Panc1 (cell line): Measurements from ENCODE around the gene LILRB4. TPM values are rescaled to one million over a fixed set of nuclear protein-coding genes. Genes with fewer than 3 reads are reported as not detected.
"Not testable (repeated sequence)": the region's sequence is repeated elsewhere in the genome, so short reads cannot be mapped to it uniquely, and the experiment has no call there.

Experiments used
- ATAC-seq: fragments of 200-7000 bp; cut with Tn5 transposase; 2 replicates; pipeline ENCODE4 v1.9.1; 2020; ENCODE audit warnings: mild to moderate bottlenecking, moderate library complexity
- BruUV-seq: library from RNA; stranded (reverse); fragments of 400-500 nt; replicated peaks from 2 replicates; lab custom pipeline; 2021; lab: Mats Ljungman, UMichigan
- CTCF ChIA-PET: fragments of 300-600 bp; sonication (Branson Sonifier 250); formaldehyde crosslinking; loops from one replicate; lab custom pipeline; 2022; ENCODE audit warnings: antibody characterized with exemption; lab: Charles Lee
- POLR2A ChIA-PET: fragments of 300-600 bp; sonication (Branson Sonifier 250); formaldehyde crosslinking; loops from one replicate; lab custom pipeline; 2022; ENCODE audit warnings: antibody characterized with exemption; lab: Charles Lee
- DNase-seq: peaks from one replicate; pipeline ENCODE4 v3.0.0-alpha.2; 2010; ENCODE audit warnings: low read depth, low spot score
- H3K27ac ChIP-seq: 2 replicates; pipeline ENCODE4 v1.5.1; 2011; ENCODE audit warnings: mild to moderate bottlenecking, low read length, inconsistent platforms
- H3K27me3 ChIP-seq: fragments of 200-500 bp; sonication (Bioruptor generic); 2 replicates; pipeline ENCODE4 v1.6.0; 2014; ENCODE audit warnings: low read length, inconsistent platforms; ENCODE audit not compliant: control insufficient read depth, insufficient read depth
- H3K36me3 ChIP-seq: fragments of 200-500 bp; sonication (Bioruptor generic); 2 replicates; pipeline ENCODE4 v1.5.1; 2014; ENCODE audit warnings: inconsistent platforms, mild to moderate bottlenecking, low read length, moderate library complexity; ENCODE audit not compliant: control insufficient read depth, insufficient read depth
- H3K4me1 ChIP-seq: 2 replicates; pipeline ENCODE4 v1.5.1; 2011; ENCODE audit warnings: inconsistent platforms, mild to moderate bottlenecking, low read length, moderate library complexity; ENCODE audit not compliant: control insufficient read depth, insufficient read depth
- H3K4me3 ChIP-seq, 2 experiments: 2 replicates each; pipeline ENCODE4 v1.5.1; 2011 to 2012; ENCODE audit warnings: low read depth in 2 of 2, low read length in 2 of 2, mild to moderate bottlenecking in 2 of 2, inconsistent platforms in 1 of 2, moderate library complexity in 1 of 2
- H3K9me3 ChIP-seq: fragments of 200-500 bp; sonication (Bioruptor generic); 2 replicates; pipeline ENCODE4 v1.5.1; 2014; ENCODE audit warnings: low read depth, mild to moderate bottlenecking, inconsistent platforms, low read length, moderate library complexity; ENCODE audit not compliant: control insufficient read depth, insufficient read depth
- POLR2AphosphoS5 ChIP-seq: IDR thresholded peaks from 2 replicates; pipeline ENCODE4 v1.6.1; 2012; ENCODE audit warnings: mild to moderate bottlenecking, low read depth, low read length, moderate library complexity
- SIN3A ChIP-seq: IDR thresholded peaks from 2 replicates; pipeline ENCODE4 v1.6.1; 2012; ENCODE audit warnings: low read depth, mild to moderate bottlenecking, low read length, moderate library complexity, borderline replicate concordance; ENCODE audit not compliant: insufficient read depth
- TCF7L2 ChIP-seq: IDR thresholded peaks from 2 replicates; pipeline ENCODE4 v1.6.1; 2011; ENCODE audit warnings: mild to moderate bottlenecking, low read depth, low read length, inconsistent platforms
- in situ Hi-C: cut with HindIII; loops from 2 replicates; pipeline ENCODE4 v1.10.0; 2016; ENCODE audit warnings: low sequenced_read_pairs, low pct_unique_long_range_greater_than_20kb
- intact Hi-C: fragments of 100-400 bp; cut with micrococcal nuclease; formaldehyde crosslinking; loops from one replicate; pipeline ENCODE4 v1.10.0; 2022; ENCODE audit not compliant: unreplicated experiment
- total RNA-seq: library from RNA; stranded (reverse); gene quantifications from one replicate; pipeline ENCODE4 v1.2.1, GENCODE V29; 2021; ENCODE audit not compliant: unreplicated experiment
- TF ChIP-seq, protein P1 (sequence below): fragments of 450-650 bp; IDR thresholded peaks from 2 replicates; pipeline ENCODE4 v1.5.1; 2017; ENCODE audit warnings: mild to moderate bottlenecking
- TF ChIP-seq, protein P2 (sequence below), 2 experiments: IDR thresholded peaks; 2 replicates each; pipeline ENCODE4 v1.6.1; 2011 to 2012; ENCODE audit warnings: low read depth in 2 of 2, control low read depth in 1 of 2, low read length in 1 of 2, mild to moderate bottlenecking in 1 of 2, moderate library complexity in 1 of 2; ENCODE audit not compliant: insufficient read depth in 1 of 2

LILRB4 gene
- total RNA-seq, 1 experiment from 2014 or later: not detected

DNA sequence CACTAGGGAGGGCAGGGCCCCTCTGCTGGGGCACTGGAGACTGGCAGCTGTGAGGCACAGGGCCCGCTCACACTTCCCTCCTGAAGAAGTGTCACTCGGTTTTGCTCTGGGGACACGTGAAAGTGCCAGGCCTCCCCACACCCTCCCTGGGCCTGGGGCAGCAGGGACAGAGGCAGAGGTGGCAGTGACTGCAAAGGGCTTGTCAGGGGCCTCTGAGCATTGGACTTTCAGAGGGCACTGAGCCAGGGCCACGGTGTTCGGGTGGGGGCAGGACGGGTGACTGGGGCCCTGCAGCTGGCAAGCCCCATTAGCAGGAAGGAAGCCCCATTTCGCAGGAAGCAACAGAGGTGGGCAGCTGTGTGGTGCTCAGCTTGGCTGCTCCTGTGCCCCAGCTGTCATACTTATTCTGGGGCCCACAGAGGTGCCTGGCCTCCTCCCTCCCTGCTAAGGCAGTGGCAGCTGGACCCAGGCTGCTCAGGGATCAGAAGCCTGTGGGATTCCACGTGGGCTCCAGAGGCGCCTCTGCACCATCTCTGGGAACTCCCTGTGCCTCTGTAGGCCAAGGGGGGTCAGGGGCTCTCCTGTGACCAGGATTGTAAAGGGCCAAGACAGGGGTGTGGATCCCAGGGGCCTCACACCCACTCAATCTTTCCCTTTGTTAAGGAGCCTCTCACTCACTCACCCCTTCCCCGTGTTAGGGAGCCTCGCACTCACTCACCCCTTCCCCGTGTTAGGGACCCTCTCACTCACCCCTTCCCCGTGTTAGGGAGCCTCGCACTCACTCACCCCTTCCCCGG, 37.7 kb upstream of the LILRB4 start:
- H3K36me3 ChIP-seq, H3K27ac ChIP-seq, H3K4me1 ChIP-seq, DNase-seq, CTCF ChIA-PET, in situ Hi-C loops, BruUV-seq, H3K9me3 ChIP-seq, POLR2A ChIA-PET, H3K4me3 ChIP-seq, intact Hi-C loops: not testable (repeated sequence)
- 0 out of 2 replicates have a peak, but pooled peaks have one; percentile 51 for ATAC-seq
- peaks cover 16% of the 10 kb centered on the region for H3K27me3 ChIP-seq

DNA sequence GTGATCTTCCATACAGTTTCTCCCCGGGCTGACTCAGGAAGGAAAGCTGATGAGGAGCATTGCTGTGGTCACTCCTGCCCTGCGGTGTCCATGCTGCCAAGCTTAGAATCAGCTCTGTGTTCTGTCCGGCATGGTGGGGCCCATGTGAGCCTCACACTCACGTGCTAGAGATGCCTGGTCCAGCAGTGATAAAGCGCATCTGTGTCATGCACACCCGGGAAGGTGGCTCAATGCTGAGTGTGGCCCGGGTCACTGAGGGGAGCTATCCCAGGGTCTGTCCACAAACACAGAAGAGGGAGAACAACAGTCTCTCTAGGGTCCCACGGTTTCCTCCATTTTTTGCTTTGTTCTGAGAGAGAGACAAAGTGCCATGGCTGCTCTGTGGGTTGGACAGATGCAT, 36.0 kb upstream of the LILRB4 start:
- POLR2A ChIA-PET: no interaction called here
- CTCF ChIA-PET: no interaction called here
- Histone ChIP-seq H3K4me3 (no peak overlapping the region), H3K4me1 (no peaks in the 10 kb centered on the region), H3K36me3 (no peaks in the 10 kb centered on the region), H3K27ac (no peak overlapping the region), H3K9me3 (no peaks in the 10 kb centered on the region), H3K27me3 (peaks cover 16% of the 10 kb centered on the region)
- ATAC-seq (no peak), DNase-seq (no peak)
- no peak for TF ChIP-seq POLR2AphosphoS5
- TF ChIP-seq, protein P1, sequence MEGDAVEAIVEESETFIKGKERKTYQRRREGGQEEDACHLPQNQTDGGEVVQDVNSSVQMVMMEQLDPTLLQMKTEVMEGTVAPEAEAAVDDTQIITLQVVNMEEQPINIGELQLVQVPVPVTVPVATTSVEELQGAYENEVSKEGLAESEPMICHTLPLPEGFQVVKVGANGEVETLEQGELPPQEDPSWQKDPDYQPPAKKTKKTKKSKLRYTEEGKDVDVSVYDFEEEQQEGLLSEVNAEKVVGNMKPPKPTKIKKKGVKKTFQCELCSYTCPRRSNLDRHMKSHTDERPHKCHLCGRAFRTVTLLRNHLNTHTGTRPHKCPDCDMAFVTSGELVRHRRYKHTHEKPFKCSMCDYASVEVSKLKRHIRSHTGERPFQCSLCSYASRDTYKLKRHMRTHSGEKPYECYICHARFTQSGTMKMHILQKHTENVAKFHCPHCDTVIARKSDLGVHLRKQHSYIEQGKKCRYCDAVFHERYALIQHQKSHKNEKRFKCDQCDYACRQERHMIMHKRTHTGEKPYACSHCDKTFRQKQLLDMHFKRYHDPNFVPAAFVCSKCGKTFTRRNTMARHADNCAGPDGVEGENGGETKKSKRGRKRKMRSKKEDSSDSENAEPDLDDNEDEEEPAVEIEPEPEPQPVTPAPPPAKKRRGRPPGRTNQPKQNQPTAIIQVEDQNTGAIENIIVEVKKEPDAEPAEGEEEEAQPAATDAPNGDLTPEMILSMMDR: no peak
- TF ChIP-seq SIN3A: no peak
- TF ChIP-seq TCF7L2: no peak
- TF ChIP-seq, protein P2, sequence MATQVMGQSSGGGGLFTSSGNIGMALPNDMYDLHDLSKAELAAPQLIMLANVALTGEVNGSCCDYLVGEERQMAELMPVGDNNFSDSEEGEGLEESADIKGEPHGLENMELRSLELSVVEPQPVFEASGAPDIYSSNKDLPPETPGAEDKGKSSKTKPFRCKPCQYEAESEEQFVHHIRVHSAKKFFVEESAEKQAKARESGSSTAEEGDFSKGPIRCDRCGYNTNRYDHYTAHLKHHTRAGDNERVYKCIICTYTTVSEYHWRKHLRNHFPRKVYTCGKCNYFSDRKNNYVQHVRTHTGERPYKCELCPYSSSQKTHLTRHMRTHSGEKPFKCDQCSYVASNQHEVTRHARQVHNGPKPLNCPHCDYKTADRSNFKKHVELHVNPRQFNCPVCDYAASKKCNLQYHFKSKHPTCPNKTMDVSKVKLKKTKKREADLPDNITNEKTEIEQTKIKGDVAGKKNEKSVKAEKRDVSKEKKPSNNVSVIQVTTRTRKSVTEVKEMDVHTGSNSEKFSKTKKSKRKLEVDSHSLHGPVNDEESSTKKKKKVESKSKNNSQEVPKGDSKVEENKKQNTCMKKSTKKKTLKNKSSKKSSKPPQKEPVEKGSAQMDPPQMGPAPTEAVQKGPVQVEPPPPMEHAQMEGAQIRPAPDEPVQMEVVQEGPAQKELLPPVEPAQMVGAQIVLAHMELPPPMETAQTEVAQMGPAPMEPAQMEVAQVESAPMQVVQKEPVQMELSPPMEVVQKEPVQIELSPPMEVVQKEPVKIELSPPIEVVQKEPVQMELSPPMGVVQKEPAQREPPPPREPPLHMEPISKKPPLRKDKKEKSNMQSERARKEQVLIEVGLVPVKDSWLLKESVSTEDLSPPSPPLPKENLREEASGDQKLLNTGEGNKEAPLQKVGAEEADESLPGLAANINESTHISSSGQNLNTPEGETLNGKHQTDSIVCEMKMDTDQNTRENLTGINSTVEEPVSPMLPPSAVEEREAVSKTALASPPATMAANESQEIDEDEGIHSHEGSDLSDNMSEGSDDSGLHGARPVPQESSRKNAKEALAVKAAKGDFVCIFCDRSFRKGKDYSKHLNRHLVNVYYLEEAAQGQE (IDR thresholded peaks at IDR 0.05; ENCODE audit: insufficient read depth in 1 of 2, low read depth in 2 of 2, low read length in 1 of 2): no peak
- intact Hi-C loops: no loop called here
- in situ Hi-C loops: no loop called here
- no TSS peak for BruUV-seq

DNA sequence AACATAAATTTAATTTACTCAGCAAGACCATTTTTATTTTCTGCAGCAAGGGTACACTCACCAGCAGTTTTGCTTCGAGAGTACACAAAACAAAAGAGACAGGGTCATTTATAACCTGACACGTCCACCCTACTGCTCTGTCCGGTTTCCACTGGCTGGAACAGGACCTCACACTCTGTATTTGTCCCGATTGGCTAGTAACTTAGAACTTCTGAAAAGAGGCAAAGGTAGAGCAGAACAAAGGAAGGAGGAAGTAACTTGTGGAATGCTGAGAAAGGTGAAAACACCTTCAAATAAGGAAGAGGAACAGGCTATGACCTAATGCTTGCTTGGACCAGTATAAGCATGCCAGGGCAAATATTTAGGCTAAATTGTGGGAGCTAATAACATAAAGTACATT, 34.9 kb upstream of the LILRB4 start:
- POLR2A ChIA-PET, intact Hi-C loops, H3K36me3 ChIP-seq, DNase-seq, ATAC-seq, H3K4me3 ChIP-seq, in situ Hi-C loops, H3K4me1 ChIP-seq, H3K27ac ChIP-seq, H3K9me3 ChIP-seq, CTCF ChIA-PET, BruUV-seq: not testable (repeated sequence)
- peaks cover 16% of the 10 kb centered on the region for H3K27me3 ChIP-seq

DNA sequence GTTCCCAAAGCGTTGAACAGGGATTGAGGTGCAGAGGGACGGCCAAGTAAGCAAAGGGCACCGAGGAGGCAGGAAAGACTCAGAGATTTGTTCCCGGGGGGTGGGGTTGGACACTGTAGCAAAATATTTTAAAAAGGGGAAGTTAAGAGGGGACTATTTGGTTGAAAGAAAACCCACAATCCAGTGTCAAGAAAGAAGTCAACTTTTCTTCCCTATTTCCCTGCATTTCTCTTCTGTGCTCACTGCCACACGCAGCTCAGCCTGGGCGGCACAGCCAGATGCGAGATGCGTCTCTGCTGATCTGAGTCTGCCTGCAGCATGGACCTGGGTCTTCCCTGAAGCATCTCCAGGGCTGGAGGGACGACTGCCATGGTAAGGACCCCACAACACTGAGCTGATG, 32.5 kb upstream of the LILRB4 start, which contains the start of gene LILRB1:
TSS of gene LILRB1 (plus strand) at position 223 of the 400 bp plus-strand sequence. CDS start 590 bp downstream, outside the sequence.
- ATAC-seq, H3K4me3 ChIP-seq, H3K27ac ChIP-seq, BruUV-seq, CTCF ChIA-PET, H3K36me3 ChIP-seq, DNase-seq, H3K9me3 ChIP-seq, POLR2A ChIA-PET, in situ Hi-C loops, H3K4me1 ChIP-seq: not testable (repeated sequence)
- intact Hi-C loops: loop anchor here (5.0 kb wide), 1 partner anchor 333 kb away; no protein-coding TSS in a partner anchor
- peaks cover 16% of the 10 kb centered on the region for H3K27me3 ChIP-seq
